ENCODE data around the gene LDAH. TPM values are rescaled to one million over a fixed set of nuclear protein-coding genes. Genes with fewer than 3 reads are reported as not detected.

LDAH gene
- polyA plus RNA-seq, 1 donor from 2014 or later, result 15.4 TPM

Other genes with a start within 250 kb of the LDAH start
- 27.3 TPM for gene HS1BP3, start 172.0 kb downstream of the LDAH start, polyA plus RNA-seq
- 0.74 TPM for gene GDF7, start 156.0 kb downstream of the LDAH start, polyA plus RNA-seq
- gene APOB, start 221.0 kb upstream of the LDAH start, polyA plus RNA-seq, result not detected